ENCODE results near the gene MARK3. TPM values are rescaled to one million over a fixed set of nuclear protein-coding genes. Genes with fewer than 3 reads are reported as not detected.

Gene MARK3
- total RNA-seq, 5 donors from 2014 or later (not counting 1 experiment from before 2014, with no cell fraction given) = 94.7 to 128 (median 107) TPM

DNA sequence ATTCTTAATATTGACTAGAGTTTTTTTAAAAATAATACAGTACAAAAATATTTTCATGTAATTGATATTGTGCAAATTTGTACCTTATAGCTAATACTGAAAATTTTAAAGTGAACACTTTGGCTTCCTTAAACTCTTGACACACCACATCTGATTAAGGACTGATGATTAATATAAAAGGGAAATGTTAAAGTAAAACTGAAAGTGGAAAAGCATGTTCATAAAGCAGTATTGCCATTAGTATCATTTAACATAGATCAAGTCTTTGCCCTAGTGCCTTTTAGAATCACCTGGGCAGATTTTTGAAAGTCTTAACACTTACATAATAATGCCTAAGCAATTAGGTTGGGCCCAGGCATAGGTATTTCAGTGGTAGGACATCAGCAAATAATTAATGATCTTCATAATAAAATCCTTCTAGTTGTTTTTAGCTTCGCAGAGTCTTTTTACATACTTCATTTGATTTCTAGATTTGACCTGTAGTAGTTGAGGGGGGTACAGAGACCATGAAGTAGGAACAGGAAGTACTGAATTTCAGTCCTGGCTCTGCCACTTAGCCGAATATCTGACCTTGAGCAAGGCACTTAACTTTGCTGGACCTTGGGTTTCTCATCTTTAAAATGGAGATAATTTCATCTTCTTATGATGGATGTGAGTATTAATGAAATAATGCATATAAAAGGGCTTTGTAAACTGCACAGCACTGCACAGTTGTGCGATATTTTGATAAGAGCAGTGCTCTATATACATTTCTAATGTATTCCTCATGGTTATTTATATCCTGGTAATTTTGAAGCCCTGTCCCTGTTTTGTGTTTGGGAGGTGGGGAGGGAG lies 43.7 kb downstream of the MARK3 start:
- H3K4me3 Mint-ChIP-seq = no peak overlapping the region
- H3K4me1 Mint-ChIP-seq = peaks cover 37 to 54% (median 50%) of the 10 kb centered on the region in 3 donors
- peaks cover 0 to 10% of the 10 kb centered on the region in 2 donors for H3K36me3 ChIP-seq (ENCODE audit: control insufficient read depth in 2 of 2, extremely low read depth in 1 of 2, insufficient read depth in 1 of 2, low read length in 1 of 2)
- peak overlapping the region; percentile 67 to 69 for H3K27ac Mint-ChIP-seq
- no peaks in the 10 kb centered on the region for H3K27me3 ChIP-seq (replicated peaks in 1 of 2; ENCODE audit: control insufficient read depth in 2 of 2, extremely low read depth in 1 of 2, insufficient read depth in 2 of 2, low read length in 1 of 2)
- DNase-seq (no peak), ATAC-seq (replicated peaks in 1 of 4) (no peak)
- peaks cover 3 to 14% of the 10 kb centered on the region in 2 experiments for H3K4me1 ChIP-seq (ENCODE audit: control insufficient read depth in 1 of 2, extremely low read depth in 1 of 2, insufficient read depth in 2 of 2, low read length in 2 of 2)
- no peaks in the 10 kb centered on the region for H3K9me3 ChIP-seq
- no peak overlapping the region for H3K27ac ChIP-seq (ENCODE audit: low read length)
- H3K4me3 ChIP-seq (ENCODE audit: control insufficient read depth in 1 of 2, extremely low read depth in 1 of 2, low read length in 1 of 2) = no peak overlapping the region
- H3K9me3 Mint-ChIP-seq = no peaks in the 10 kb centered on the region
- 43% methylated on average over 1 of the region's 3 CpGs for WGBS (ENCODE audit: insufficient coverage)
- peaks cover 18% of the 10 kb centered on the region for H3K36me3 Mint-ChIP-seq
- no peaks in the 10 kb centered on the region for H3K27me3 Mint-ChIP-seq
- ChIA-PET CTCF (no interaction called here), POLR2A (interaction anchor here in 1 of 2 donors (0.6 kb wide), 1 partner anchor 83 kb away, joined by 3 read pairs; no protein-coding TSS in a partner anchor)

DNA sequence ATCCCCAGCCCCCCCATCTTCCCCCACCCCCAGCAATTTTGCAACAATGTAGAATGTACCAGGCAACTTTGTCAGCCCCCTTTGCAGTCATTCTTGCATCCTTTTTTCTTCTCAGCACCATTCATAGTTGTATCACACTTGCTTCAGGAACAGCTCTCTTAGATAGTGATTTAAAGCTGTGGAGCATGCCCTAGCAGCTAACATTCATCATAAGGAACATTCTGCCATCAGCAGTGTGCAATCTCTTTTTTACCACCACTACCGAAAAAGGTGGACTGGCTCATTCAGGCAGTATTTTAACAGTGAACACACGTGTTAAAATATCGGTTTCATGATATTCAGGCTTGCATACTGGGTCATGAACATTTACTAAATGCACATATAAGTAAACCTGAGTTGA lies 45.1 kb downstream of the MARK3 start:
- no peaks in the 10 kb centered on the region for H3K9me3 Mint-ChIP-seq

DNA sequence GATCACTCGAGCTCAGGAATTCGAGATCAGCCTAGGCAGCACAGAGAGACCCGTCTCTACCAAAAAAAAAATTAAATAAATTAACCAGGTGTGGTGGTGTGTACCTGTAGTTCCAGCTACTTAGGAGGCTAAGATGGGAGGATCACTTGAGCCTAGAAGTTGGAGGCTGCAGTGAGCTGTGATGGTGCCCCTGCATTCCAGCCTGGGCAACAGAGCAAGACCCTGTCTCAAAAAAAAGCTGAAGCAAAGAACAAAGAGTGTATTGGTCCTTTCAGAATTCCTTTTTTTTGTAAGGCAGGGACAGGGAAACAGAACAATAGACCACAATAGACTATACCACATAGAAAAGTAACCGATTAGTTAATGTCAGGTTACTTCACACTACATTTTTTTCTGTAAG lies 47.4 kb downstream of the MARK3 start:
- Histone ChIP-seq H3K27ac (ENCODE audit: low read length) (no peak overlapping the region), H3K4me1 (ENCODE audit: control insufficient read depth in 1 of 2, extremely low read depth in 1 of 2, insufficient read depth in 2 of 2, low read length in 2 of 2) (peaks cover under 1 to 7% of the 10 kb centered on the region in 2 experiments), H3K36me3 (ENCODE audit: control insufficient read depth in 2 of 2, extremely low read depth in 1 of 2, insufficient read depth in 1 of 2, low read length in 1 of 2) (peaks cover 0 to 18% of the 10 kb centered on the region in 2 donors), H3K9me3 (no peaks in the 10 kb centered on the region), H3K4me3 (ENCODE audit: control insufficient read depth in 1 of 2, extremely low read depth in 1 of 2, low read length in 1 of 2) (no peak overlapping the region), H3K27me3 (replicated peaks in 1 of 2; ENCODE audit: control insufficient read depth in 2 of 2, extremely low read depth in 1 of 2, insufficient read depth in 2 of 2, low read length in 1 of 2) (no peaks in the 10 kb centered on the region)
- H3K27me3 Mint-ChIP-seq = no peaks in the 10 kb centered on the region
- DNase-seq (no peak), ATAC-seq (replicated peaks in 1 of 4) (no peak)
- peaks cover 23% of the 10 kb centered on the region for H3K36me3 Mint-ChIP-seq
- no peak overlapping the region for H3K4me3 Mint-ChIP-seq
- no CpG with 5 or more reads among the region's 4 CpGs for WGBS (ENCODE audit: insufficient coverage)
- H3K9me3 Mint-ChIP-seq = no peaks in the 10 kb centered on the region
- ChIA-PET CTCF (no interaction called here), POLR2A (no interaction called here)
- peaks cover 32 to 52% (median 43%) of the 10 kb centered on the region in 3 donors for H3K4me1 Mint-ChIP-seq
- no peak overlapping the region for H3K27ac Mint-ChIP-seq

More for the DNA sequence above, 45.1 kb downstream of the MARK3 start:
- peaks cover 3 to 14% of the 10 kb centered on the region in 2 experiments for H3K4me1 ChIP-seq (ENCODE audit: control insufficient read depth in 1 of 2, extremely low read depth in 1 of 2, insufficient read depth in 2 of 2, low read length in 2 of 2)
- Mint-ChIP-seq H3K27ac (no peak overlapping the region), H3K36me3 (peaks cover 18% of the 10 kb centered on the region), H3K4me1 (peaks cover 38 to 62% (median 51%) of the 10 kb centered on the region in 3 donors), H3K4me3 (no peak overlapping the region), H3K27me3 (no peaks in the 10 kb centered on the region)
- no peaks in the 10 kb centered on the region for H3K27me3 ChIP-seq (replicated peaks in 1 of 2; ENCODE audit: control insufficient read depth in 2 of 2, extremely low read depth in 1 of 2, insufficient read depth in 2 of 2, low read length in 1 of 2)
- no CpG with 5 or more reads among the region's 3 CpGs for WGBS (ENCODE audit: insufficient coverage)
- DNase-seq (no peak), ATAC-seq (replicated peaks in 1 of 4) (no peak)
- ChIA-PET CTCF (no interaction called here), POLR2A (no interaction called here)
- H3K4me3 ChIP-seq (ENCODE audit: control insufficient read depth in 1 of 2, extremely low read depth in 1 of 2, low read length in 1 of 2) = no peak overlapping the region
- no peaks in the 10 kb centered on the region for H3K9me3 ChIP-seq
- peaks cover 0 to 18% of the 10 kb centered on the region in 2 donors for H3K36me3 ChIP-seq (ENCODE audit: control insufficient read depth in 2 of 2, extremely low read depth in 1 of 2, insufficient read depth in 1 of 2, low read length in 1 of 2)
- H3K27ac ChIP-seq (ENCODE audit: low read length) = no peak overlapping the region

DNA sequence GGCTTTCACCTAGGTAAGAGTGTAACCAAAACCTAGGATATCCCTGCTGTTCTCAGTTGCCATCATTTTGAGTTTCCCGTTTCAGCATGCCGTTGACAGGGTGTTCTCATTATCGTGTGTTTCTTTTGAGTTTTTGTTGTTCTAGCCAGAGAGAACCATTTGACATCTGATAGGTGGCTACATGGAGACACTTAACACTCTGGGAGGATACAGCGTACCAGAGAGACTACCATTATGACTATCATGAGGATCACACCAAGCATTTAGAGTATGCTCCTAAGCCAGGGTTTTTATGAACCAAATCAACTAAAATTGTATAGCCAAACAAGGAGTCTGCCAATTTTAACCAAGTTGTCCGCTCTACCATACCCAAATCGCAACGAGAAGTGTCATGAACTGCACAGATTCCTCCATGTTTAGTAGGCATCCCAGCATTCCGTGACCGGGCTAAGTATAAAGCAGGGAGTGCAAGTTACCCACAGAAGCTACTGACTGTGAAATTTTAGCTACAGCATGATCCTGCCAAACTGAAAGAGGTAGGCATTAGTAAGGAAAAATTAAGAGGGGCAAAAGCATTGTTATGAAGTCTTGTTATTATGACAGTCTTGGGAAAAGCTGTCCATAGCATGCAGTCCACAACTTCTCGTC lies 48.8 kb downstream of the MARK3 start:
- H3K36me3 Mint-ChIP-seq = peaks cover 29% of the 10 kb centered on the region
- POLR2A ChIA-PET = interaction anchor here in 1 of 2 donors (0.6 kb wide), 1 partner anchor 1484 kb away, joined by 8 read pairs; no protein-coding TSS in a partner anchor

DNA sequence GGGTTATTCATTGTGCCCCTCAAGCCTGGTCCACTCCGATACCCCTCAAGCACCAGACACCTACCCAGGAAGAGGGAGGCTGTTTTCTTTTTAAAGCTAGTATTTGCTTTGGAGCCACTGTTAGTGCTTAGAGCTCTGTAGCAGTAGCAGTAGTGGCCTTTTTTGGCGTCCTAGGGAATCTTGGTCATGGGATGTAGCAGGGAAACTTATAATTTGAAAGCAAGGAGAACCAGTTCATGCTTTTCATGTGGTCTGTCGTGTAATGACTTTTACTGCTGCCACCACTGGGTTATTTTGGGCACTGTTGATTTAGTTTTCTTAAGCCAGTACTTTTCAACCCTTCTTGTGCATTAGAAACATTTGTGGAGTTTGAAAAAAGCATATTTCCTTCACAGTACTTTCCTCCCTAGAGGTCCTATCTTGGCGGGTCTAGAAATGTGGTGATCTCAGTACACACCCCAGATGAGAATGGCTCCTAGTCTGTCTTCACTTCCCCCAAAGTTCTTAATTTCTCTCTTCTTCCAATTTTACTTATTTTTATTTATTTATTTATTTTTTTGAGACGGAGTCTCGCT lies 49.7 kb downstream of the MARK3 start:
- Histone ChIP-seq H3K4me3 (ENCODE audit: control insufficient read depth in 1 of 2, extremely low read depth in 1 of 2, low read length in 1 of 2) (no peak overlapping the region), H3K27me3 (replicated peaks in 1 of 2; ENCODE audit: control insufficient read depth in 2 of 2, extremely low read depth in 1 of 2, insufficient read depth in 2 of 2, low read length in 1 of 2) (no peaks in the 10 kb centered on the region), H3K27ac (ENCODE audit: low read length) (no peak overlapping the region), H3K4me1 (ENCODE audit: control insufficient read depth in 1 of 2, extremely low read depth in 1 of 2, insufficient read depth in 2 of 2, low read length in 2 of 2) (peaks cover 0 to 5% of the 10 kb centered on the region in 2 experiments), H3K9me3 (no peaks in the 10 kb centered on the region), H3K36me3 (ENCODE audit: control insufficient read depth in 2 of 2, extremely low read depth in 1 of 2, insufficient read depth in 1 of 2, low read length in 1 of 2) (peaks cover 0 to 24% of the 10 kb centered on the region in 2 donors)
- no peak for ATAC-seq (replicated peaks in 1 of 4)
- ChIA-PET CTCF (no interaction called here), POLR2A (interaction anchor here in 1 of 2 donors (0.6 kb wide), 1 partner anchor 1485 kb away, joined by 8 read pairs; no protein-coding TSS in a partner anchor)
- Mint-ChIP-seq H3K36me3 (peaks cover 33% of the 10 kb centered on the region), H3K4me1 (peaks cover 28 to 36% (median 29%) of the 10 kb centered on the region in 3 donors), H3K9me3 (no peaks in the 10 kb centered on the region), H3K4me3 (no peak overlapping the region), H3K27ac (no peak overlapping the region), H3K27me3 (no peaks in the 10 kb centered on the region)
- 88% methylated on average over 1 of the region's 6 CpGs for WGBS (ENCODE audit: insufficient coverage)
- DNase-seq = no peak

More for the DNA sequence above, 48.8 kb downstream of the MARK3 start:
- no peak for DNase-seq
- Mint-ChIP-seq H3K4me3 (no peak overlapping the region), H3K27me3 (no peaks in the 10 kb centered on the region), H3K27ac (no peak overlapping the region), H3K4me1 (peaks cover 26 to 43% (median 33%) of the 10 kb centered on the region in 3 donors), H3K9me3 (no peaks in the 10 kb centered on the region)
- ATAC-seq (replicated peaks in 1 of 4) = no peak
- 93% methylated on average over 6 of the region's 10 CpGs for WGBS (ENCODE audit: insufficient coverage)
- CTCF ChIA-PET = no interaction called here
- Histone ChIP-seq H3K36me3 (ENCODE audit: control insufficient read depth in 2 of 2, extremely low read depth in 1 of 2, insufficient read depth in 1 of 2, low read length in 1 of 2) (peaks cover 0 to 21% of the 10 kb centered on the region in 2 donors), H3K4me3 (ENCODE audit: control insufficient read depth in 1 of 2, extremely low read depth in 1 of 2, low read length in 1 of 2) (no peak overlapping the region), H3K27ac (ENCODE audit: low read length) (no peak overlapping the region), H3K9me3 (no peaks in the 10 kb centered on the region), H3K4me1 (ENCODE audit: control insufficient read depth in 1 of 2, extremely low read depth in 1 of 2, insufficient read depth in 2 of 2, low read length in 2 of 2) (peaks cover 0 to 5% of the 10 kb centered on the region in 2 experiments), H3K27me3 (replicated peaks in 1 of 2; ENCODE audit: control insufficient read depth in 2 of 2, extremely low read depth in 1 of 2, insufficient read depth in 2 of 2, low read length in 1 of 2) (no peaks in the 10 kb centered on the region)

DNA sequence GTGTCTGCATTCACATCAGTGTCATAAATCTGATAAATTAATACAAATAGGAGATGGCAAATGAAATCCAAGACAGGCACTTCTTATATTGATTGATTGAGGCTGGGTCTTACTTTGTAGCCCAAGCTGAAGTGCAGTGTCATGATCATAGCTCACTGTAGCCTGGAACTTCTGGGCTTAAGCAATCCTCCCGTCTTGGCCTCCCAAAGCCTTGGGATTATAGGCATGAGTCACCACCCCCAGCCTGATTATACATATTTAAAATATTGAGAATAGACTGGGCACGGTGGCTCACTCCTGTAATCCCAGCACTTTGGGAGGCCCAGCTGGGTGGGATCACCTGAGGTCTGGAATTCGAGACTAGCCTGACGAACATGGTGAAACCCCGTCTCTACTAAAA lies 51.3 kb downstream of the MARK3 start:
- H3K9me3 Mint-ChIP-seq = no peaks in the 10 kb centered on the region
- WGBS (ENCODE audit: insufficient coverage) = 100% methylated on average over 2 of the region's 5 CpGs
- ChIA-PET CTCF (no interaction called here), POLR2A (no interaction called here)
- no peak overlapping the region for H3K27ac ChIP-seq (ENCODE audit: low read length)
- peaks cover 27% of the 10 kb centered on the region for H3K36me3 Mint-ChIP-seq
- peaks cover 19 to 32% (median 24%) of the 10 kb centered on the region in 3 donors for H3K4me1 Mint-ChIP-seq
- no peaks in the 10 kb centered on the region for H3K27me3 ChIP-seq (replicated peaks in 1 of 2; ENCODE audit: control insufficient read depth in 2 of 2, extremely low read depth in 1 of 2, insufficient read depth in 2 of 2, low read length in 1 of 2)
- peak overlapping the region; percentile 28 to 39 for H3K27ac Mint-ChIP-seq
- H3K36me3 ChIP-seq (ENCODE audit: control insufficient read depth in 2 of 2, extremely low read depth in 1 of 2, insufficient read depth in 1 of 2, low read length in 1 of 2) = peaks cover 0 to 21% of the 10 kb centered on the region in 2 donors
- no peak for ATAC-seq (replicated peaks in 1 of 4)
- H3K27me3 Mint-ChIP-seq = no peaks in the 10 kb centered on the region
- H3K4me3 Mint-ChIP-seq = no peak overlapping the region
- no peaks in the 10 kb centered on the region for H3K9me3 ChIP-seq
- H3K4me1 ChIP-seq (ENCODE audit: control insufficient read depth in 1 of 2, extremely low read depth in 1 of 2, insufficient read depth in 2 of 2, low read length in 2 of 2) = peaks cover 0 to 2% of the 10 kb centered on the region in 2 experiments
- no peak for DNase-seq
- H3K4me3 ChIP-seq (ENCODE audit: control insufficient read depth in 1 of 2, extremely low read depth in 1 of 2, low read length in 1 of 2) = no peak overlapping the region
